H9 (cell line): ENCODE results near the gene GZMH. TPM values are rescaled to one million over a fixed set of nuclear protein-coding genes. Genes with fewer than 3 reads are reported as not detected.

Experiments used
- DNase-seq: peaks from one replicate; pipeline ENCODE4 v3.0.0-alpha.2; 2017
- H2AFZ ChIP-seq: one replicate; pipeline ENCODE4 v1.6.1; 2013; ENCODE audit warnings: mild to moderate bottlenecking, low read length, control low read depth, moderate library complexity
- H2AK5ac ChIP-seq: 2 replicates; pipeline ENCODE4 v1.6.1; 2013; ENCODE audit warnings: low read length, control low read depth, mixed read lengths; ENCODE audit not compliant: insufficient read length
- H2BK120ac ChIP-seq: one replicate; pipeline ENCODE4 v1.6.1; 2013; ENCODE audit warnings: low read depth, mild to moderate bottlenecking, low read length, control low read depth, inconsistent platforms; ENCODE audit not compliant: poor library complexity, severe bottlenecking
- H2BK12ac ChIP-seq: 2 replicates; pipeline ENCODE4 v1.6.1; 2013; ENCODE audit warnings: low read length, control low read depth, mixed read lengths, low read depth; ENCODE audit not compliant: insufficient read length
- H2BK15ac ChIP-seq: 2 replicates; pipeline ENCODE4 v1.6.1; 2013; ENCODE audit warnings: low read depth, low read length, control low read depth
- H2BK20ac ChIP-seq: one replicate; pipeline ENCODE4 v1.6.1; 2013; ENCODE audit warnings: low read depth, mild to moderate bottlenecking, low read length, control low read depth, inconsistent platforms; ENCODE audit not compliant: poor library complexity, severe bottlenecking
- H2BK5ac ChIP-seq: 2 replicates; pipeline ENCODE4 v1.6.1; 2013; ENCODE audit warnings: low read length, control low read depth, mixed read lengths; ENCODE audit not compliant: insufficient read length
- H3K14ac ChIP-seq: 2 replicates; pipeline ENCODE4 v1.6.1; 2013; ENCODE audit warnings: low read length, control low read depth; ENCODE audit not compliant: insufficient read depth
- H3K18ac ChIP-seq: 2 replicates; pipeline ENCODE4 v1.6.1; 2013; ENCODE audit warnings: low read depth, mild to moderate bottlenecking, mixed read lengths, low read length, control low read depth; ENCODE audit not compliant: insufficient read length
- H3K23ac ChIP-seq: 2 replicates; pipeline ENCODE4 v1.6.1; 2013; ENCODE audit warnings: low read length, control low read depth, mixed read lengths, low read depth; ENCODE audit not compliant: insufficient read length
- H3K23me2 ChIP-seq: 2 replicates; pipeline ENCODE4 v1.6.1; 2013; ENCODE audit warnings: low read depth, mild to moderate bottlenecking, mixed read lengths, low read length, control low read depth; ENCODE audit not compliant: insufficient read length, poor library complexity, severe bottlenecking
- H3K27ac ChIP-seq: 2 replicates; pipeline ENCODE4 v1.5.1; 2013; ENCODE audit warnings: low read length, control low read depth, mixed read lengths, low read depth; ENCODE audit not compliant: insufficient read length
- H3K27me3 ChIP-seq: 2 replicates; pipeline ENCODE4 v1.6.1; 2013; ENCODE audit warnings: low read length, control low read depth, inconsistent platforms; ENCODE audit not compliant: insufficient read depth
- H3K4ac ChIP-seq: 2 replicates; pipeline ENCODE4 v1.6.1; 2013; ENCODE audit warnings: low read depth, mild to moderate bottlenecking, control low read depth, inconsistent platforms, low read length, moderate library complexity
- H3K4me1 ChIP-seq: 2 replicates; pipeline ENCODE4 v1.6.1; 2013; ENCODE audit warnings: low read length, control low read depth, inconsistent platforms; ENCODE audit not compliant: insufficient read depth
- H3K4me2 ChIP-seq: 2 replicates; pipeline ENCODE4 v1.6.1; 2013; ENCODE audit warnings: low read length, control low read depth, mixed read lengths; ENCODE audit not compliant: insufficient read length, insufficient read depth
- H3K56ac ChIP-seq: 2 replicates; pipeline ENCODE4 v1.6.1; 2013; ENCODE audit warnings: low read depth, mild to moderate bottlenecking, mixed read lengths, low read length, control low read depth; ENCODE audit not compliant: insufficient read length
- H3K79me1 ChIP-seq: 2 replicates; pipeline ENCODE4 v1.6.1; 2013; ENCODE audit warnings: low read depth, mild to moderate bottlenecking, moderate library complexity, low read length, control low read depth, inconsistent platforms; ENCODE audit not compliant: insufficient read depth, poor library complexity, severe bottlenecking
- H3K79me2 ChIP-seq: 2 replicates; pipeline ENCODE4 v1.6.1; 2013; ENCODE audit warnings: low read length, control low read depth, inconsistent platforms; ENCODE audit not compliant: insufficient read depth
- H3K9ac ChIP-seq: 2 replicates; pipeline ENCODE4 v1.6.1; 2013; ENCODE audit warnings: low read length, control low read depth, mixed read lengths; ENCODE audit not compliant: insufficient read length; ENCODE audit errors: extremely low read depth
- H3K9me3 ChIP-seq: one replicate; pipeline ENCODE4 v1.6.1; 2013; ENCODE audit warnings: low read depth, low read length, inconsistent platforms; ENCODE audit not compliant: control insufficient read depth
- H3T11ph ChIP-seq: one replicate; pipeline ENCODE4 v1.6.1; 2013; ENCODE audit warnings: mild to moderate bottlenecking, low read length, control low read depth, inconsistent platforms
- H4K20me1 ChIP-seq: one replicate; pipeline ENCODE4 v1.6.1; 2013; ENCODE audit not compliant: control insufficient read depth, insufficient read length, insufficient read depth
- H4K5ac ChIP-seq: 2 replicates; pipeline ENCODE4 v1.6.1; 2013; ENCODE audit warnings: low read depth, mild to moderate bottlenecking, mixed read lengths, low read length, control low read depth; ENCODE audit not compliant: insufficient read length
- H4K8ac ChIP-seq: replicated peaks from 2 replicates; pipeline ENCODE4 v1.6.1; 2013; ENCODE audit warnings: low read length, control low read depth, mixed read lengths, low read depth; ENCODE audit not compliant: insufficient read length
- H4K91ac ChIP-seq: 2 replicates; pipeline ENCODE4 v1.6.1; 2013; ENCODE audit warnings: low read depth, mild to moderate bottlenecking, moderate library complexity, mixed read lengths, low read length, control low read depth; ENCODE audit not compliant: insufficient read length
- H3K27ac Mint-ChIP-seq, 3 experiments: 2 replicates in 2 of 3; 3 replicates in 1 of 3; pipeline ENCODE4 v1.8.0; 2020 to 2021; ENCODE audit warnings: mixed read lengths in 3 of 3, mild to moderate bottlenecking in 1 of 3, moderate library complexity in 1 of 3
- H3K27me3 Mint-ChIP-seq: 2 replicates; pipeline ENCODE4 v1.8.0; 2021; ENCODE audit warnings: low read depth, mild to moderate bottlenecking, moderate library complexity, mixed read lengths
- H3K36me3 Mint-ChIP-seq, 3 experiments: 2 replicates in 2 of 3; 3 replicates in 1 of 3; pipeline ENCODE4 v1.8.0; 2020 to 2021; ENCODE audit warnings: low read depth in 3 of 3, mixed read lengths in 3 of 3; ENCODE audit not compliant: insufficient read depth in 1 of 3
- H3K4me1 Mint-ChIP-seq, 2 experiments: 2 replicates each; pipeline ENCODE4 v1.8.0; 2020; ENCODE audit warnings: mixed read lengths in 2 of 2
- H3K4me3 Mint-ChIP-seq, 2 experiments: 2 replicates in 1 of 2; 3 replicates in 1 of 2; pipeline ENCODE4 v1.8.0; 2020 to 2021; ENCODE audit warnings: mild to moderate bottlenecking in 2 of 2, mixed read lengths in 2 of 2, moderate library complexity in 1 of 2
- H3K9me3 Mint-ChIP-seq, 2 experiments: 2 replicates in 1 of 2; 3 replicates in 1 of 2; pipeline ENCODE4 v1.8.0; 2020; ENCODE audit warnings: mild to moderate bottlenecking in 2 of 2, mixed read lengths in 2 of 2, moderate library complexity in 1 of 2
- WGBS: extraction: QIAGEN DNeasy Blood & Tissue Kit; methylation state at CpG from one replicate; pipeline ENCODE4 v1.1.7; 2013; ENCODE audit warnings: missing lambda C conversion rate, low lambda C conversion rate, mixed read lengths; ENCODE audit not compliant: insufficient read length; ENCODE audit errors: extremely low coverage; 5-methylcytosine and 5-hydroxymethylcytosine counted together
- total RNA-seq: library from RNA; stranded (reverse); gene quantifications from 2 replicates; pipeline ENCODE4 v1.2.1, GENCODE V29; 2021
- TF ChIP-seq, protein P1 (sequence below): fragments of 200-600 bp; sonication (generic); conservative IDR thresholded peaks from 3 replicates; pipeline ENCODE4 v1.8.0; 2021; ENCODE audit warnings: antibody characterized with exemption, mild to moderate bottlenecking

Gene GZMH
- total RNA-seq, 1 experiment from 2014 or later: not detected

DNA sequence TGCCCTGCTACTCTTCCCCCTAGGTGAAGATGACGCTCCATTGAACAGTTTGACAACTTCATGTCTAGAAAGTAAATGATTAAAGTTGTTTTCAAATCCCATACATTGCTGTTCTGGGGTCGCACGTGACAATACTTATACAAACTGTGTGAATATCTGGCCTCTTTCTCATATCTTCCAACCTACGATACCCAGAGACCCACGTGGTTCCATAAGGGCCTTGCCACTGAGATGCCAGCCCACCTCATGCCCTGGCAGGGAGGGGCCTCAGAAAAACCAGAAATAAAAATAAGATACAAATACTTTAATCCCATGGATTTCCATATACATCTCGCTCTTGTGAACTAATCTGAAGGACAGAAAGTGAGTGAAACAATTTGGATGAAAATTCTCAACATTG, 20.0 kb upstream of the GZMH start:
- Histone ChIP-seq H4K5ac (no peak overlapping the region), H3K27me3 (no peaks in the 10 kb centered on the region), H3K18ac (no peak overlapping the region), H3T11ph (no peak overlapping the region), H2AFZ (no peak overlapping the region), H3K4me1 (no peaks in the 10 kb centered on the region; the same call in 1 of the 2 replicates), H2BK5ac (no peak overlapping the region), H4K20me1 (no peaks in the 10 kb centered on the region), H3K79me1 (no peaks in the 10 kb centered on the region), H4K8ac (no peak overlapping the region), H3K9me3 (no peaks in the 10 kb centered on the region), H3K14ac (no peak overlapping the region), H2BK120ac (no peak overlapping the region), H3K23ac (no peak overlapping the region), H3K4ac (no peak overlapping the region), H3K27ac (no peak overlapping the region), H2AK5ac (no peak overlapping the region), H4K91ac (no peak overlapping the region), H2BK12ac (no peak overlapping the region), H3K56ac (no peak overlapping the region), H3K23me2 (no peaks in the 10 kb centered on the region), H3K9ac (no peak overlapping the region), H3K4me2 (no peak overlapping the region), H2BK20ac (no peak overlapping the region), H2BK15ac (no peak overlapping the region), H3K79me2 (no peaks in the 10 kb centered on the region)
- H3K4me3 Mint-ChIP-seq: no peak overlapping the region
- TF ChIP-seq, protein P1, sequence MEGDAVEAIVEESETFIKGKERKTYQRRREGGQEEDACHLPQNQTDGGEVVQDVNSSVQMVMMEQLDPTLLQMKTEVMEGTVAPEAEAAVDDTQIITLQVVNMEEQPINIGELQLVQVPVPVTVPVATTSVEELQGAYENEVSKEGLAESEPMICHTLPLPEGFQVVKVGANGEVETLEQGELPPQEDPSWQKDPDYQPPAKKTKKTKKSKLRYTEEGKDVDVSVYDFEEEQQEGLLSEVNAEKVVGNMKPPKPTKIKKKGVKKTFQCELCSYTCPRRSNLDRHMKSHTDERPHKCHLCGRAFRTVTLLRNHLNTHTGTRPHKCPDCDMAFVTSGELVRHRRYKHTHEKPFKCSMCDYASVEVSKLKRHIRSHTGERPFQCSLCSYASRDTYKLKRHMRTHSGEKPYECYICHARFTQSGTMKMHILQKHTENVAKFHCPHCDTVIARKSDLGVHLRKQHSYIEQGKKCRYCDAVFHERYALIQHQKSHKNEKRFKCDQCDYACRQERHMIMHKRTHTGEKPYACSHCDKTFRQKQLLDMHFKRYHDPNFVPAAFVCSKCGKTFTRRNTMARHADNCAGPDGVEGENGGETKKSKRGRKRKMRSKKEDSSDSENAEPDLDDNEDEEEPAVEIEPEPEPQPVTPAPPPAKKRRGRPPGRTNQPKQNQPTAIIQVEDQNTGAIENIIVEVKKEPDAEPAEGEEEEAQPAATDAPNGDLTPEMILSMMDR: no peak
- H3K4me1 Mint-ChIP-seq: no peaks in the 10 kb centered on the region
- H3K27me3 Mint-ChIP-seq: peaks cover 6% of the 10 kb centered on the region
- DNase-seq: no peak
- no CpG with 5 or more reads among the region's 6 CpGs for WGBS
- peaks cover 4 to 87% of the 10 kb centered on the region in 2 experiments; a peak in 3 of 5 replicates for H3K9me3 Mint-ChIP-seq
- H3K36me3 Mint-ChIP-seq: peaks cover 0 to 29% (median 7%) of the 10 kb centered on the region in 3 experiments; a peak in 4 of 7 replicates
- H3K27ac Mint-ChIP-seq: no peak overlapping the region
